ENCODE results near the gene PLXNC1.
"Not testable (repeated sequence)": the region's sequence is repeated elsewhere in the genome, so short reads cannot be mapped to it uniquely, and the experiment has no call there.

The PLXNC1 gene

GRCh38 chr12:94297876-94298505, 149.6 kb downstream of the PLXNC1 start:
- no peak for DNase-seq (ENCODE audit: low spot score)

- no peak for DNase-seq (ENCODE audit: low spot score)
These were observed 151.5 kb downstream of the PLXNC1 start for GRCh38 chr12:94299846-94300245.

GRCh38 chr12:94304012-94304411, 155.6 kb downstream of the PLXNC1 start:
- no peak for DNase-seq (ENCODE audit: low spot score)

- DNase-seq (ENCODE audit: low spot score) = no peak
These were observed 156.2 kb downstream of the PLXNC1 start for GRCh38 chr12:94304566-94305061.

- DNase-seq (ENCODE audit: low spot score) = no peak
These were observed 157.0 kb downstream of the PLXNC1 start for GRCh38 chr12:94305130-94305957.

- DNase-seq (ENCODE audit: low spot score) = no peak
These were observed 160.2 kb downstream of the PLXNC1 start for GRCh38 chr12:94308612-94309011.

- no peak for DNase-seq (ENCODE audit: low spot score)
These were observed 161.0 kb downstream of the PLXNC1 start for GRCh38 chr12:94309373-94309772.

- DNase-seq (ENCODE audit: low spot score) = no peak
These were observed 164.0 kb downstream of the PLXNC1 start for GRCh38 chr12:94312378-94312777.

- not testable (repeated sequence) for DNase-seq (ENCODE audit: low spot score)
These were observed 168.2 kb downstream of the PLXNC1 start for GRCh38 chr12:94316600-94316999.

GRCh38 chr12:94318181-94318580, 169.8 kb downstream of the PLXNC1 start:
- DNase-seq (ENCODE audit: low spot score) = no peak

- no peak for DNase-seq (ENCODE audit: low spot score)
These were observed 171.7 kb downstream of the PLXNC1 start for GRCh38 chr12:94320109-94320508.

GRCh38 chr12:94322346-94322745, 174.0 kb downstream of the PLXNC1 start:
- DNase-seq (ENCODE audit: low spot score) = no peak

- no peak for DNase-seq (ENCODE audit: low spot score)
These were observed 177.9 kb downstream of the PLXNC1 start for GRCh38 chr12:94326234-94326633.

GRCh38 chr12:94326727-94327126, 178.3 kb downstream of the PLXNC1 start:
- DNase-seq (ENCODE audit: low spot score) = no peak

GRCh38 chr12:94327809-94328208, 179.4 kb downstream of the PLXNC1 start:
- DNase-seq (ENCODE audit: low spot score) = no peak

GRCh38 chr12:94329366-94329765, 181.0 kb downstream of the PLXNC1 start:
- no peak for DNase-seq (ENCODE audit: low spot score)

GRCh38 chr12:94333396-94333795, 185.0 kb downstream of the PLXNC1 start:
- no peak for DNase-seq (ENCODE audit: low spot score)

- no peak for DNase-seq (ENCODE audit: low spot score)
These were observed 188.0 kb downstream of the PLXNC1 start for GRCh38 chr12:94336211-94336925.

GRCh38 chr12:94338006-94338794, 189.8 kb downstream of the PLXNC1 start:
- DNase-seq (ENCODE audit: low spot score) = no peak

- DNase-seq (ENCODE audit: low spot score) = no peak
These were observed 192.2 kb downstream of the PLXNC1 start for GRCh38 chr12:94340573-94340972.

GRCh38 chr12:94353130-94353529, 204.8 kb downstream of the PLXNC1 start:
- no peak for DNase-seq (ENCODE audit: low spot score)

Measured in left forelimb (tissue), 1 donor.